ENCODE data around the gene LILRB3. TPM values are rescaled to one million over a fixed set of nuclear protein-coding genes. Genes with fewer than 3 reads are reported as not detected.

The LILRB3 gene
- total RNA-seq, 4 donors from 2014 or later: 0.51 to 7.1 (median 3.6) TPM; not detected in 1

DNA sequence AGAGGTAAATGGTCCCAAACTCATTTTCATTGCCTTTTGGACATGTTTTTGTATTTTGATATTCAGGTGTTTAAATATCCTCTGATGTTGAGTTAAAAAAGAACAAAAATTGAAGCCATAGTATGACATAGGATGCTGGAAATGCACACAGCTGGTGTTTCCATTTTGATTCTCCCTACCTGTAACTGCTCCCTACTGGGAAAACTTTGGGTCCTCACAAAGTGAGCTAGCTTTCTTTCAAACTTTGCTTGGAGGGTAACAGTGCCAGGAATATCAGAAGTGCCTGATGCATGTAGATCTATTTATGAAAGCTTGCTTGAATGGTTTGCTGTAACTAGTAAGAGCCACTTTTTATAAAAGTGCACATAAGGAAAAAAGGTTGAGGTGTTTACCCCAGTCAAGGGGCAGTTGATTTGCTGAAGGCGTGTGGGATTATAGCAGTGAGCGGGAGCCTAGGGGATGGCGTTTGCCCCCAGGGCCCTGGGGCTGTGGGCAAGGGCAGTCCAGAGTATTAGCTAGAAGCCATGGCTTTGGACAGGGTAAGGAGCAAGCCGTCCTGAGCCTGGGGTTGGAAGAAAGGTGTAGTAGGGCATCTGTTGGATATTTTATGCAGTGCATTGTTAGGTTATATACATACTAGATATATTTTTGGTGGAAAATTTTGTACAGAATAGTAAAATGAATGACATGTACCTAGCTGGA, 17.9 kb downstream of the LILRB3 start:
- no peaks in the 10 kb centered on the region for H3K27me3 ChIP-seq
- H3K9me3 ChIP-seq: no peaks in the 10 kb centered on the region
- H3K36me3 ChIP-seq: peaks cover 0 to 63% of the 10 kb centered on the region in 2 donors
- peaks cover 76 to 79% of the 10 kb centered on the region in 2 donors for H3K4me1 ChIP-seq
- intact Hi-C loops (cut with DNase I; ENCODE audit: low total_unique reads): loop anchor here (5.0 to 10.0 kb wide), 3 partner anchors 43 to 1400 kb away; partner anchors contain the start of genes ZNF524 and ZNF865
- no peak overlapping the region for H3K4me3 ChIP-seq
- peak overlapping the region in 2 of 4 donors; percentile 95 for H3K27ac ChIP-seq
- DNase-seq (no peak), ATAC-seq (no peak)
- TF ChIP-seq, protein P1, sequence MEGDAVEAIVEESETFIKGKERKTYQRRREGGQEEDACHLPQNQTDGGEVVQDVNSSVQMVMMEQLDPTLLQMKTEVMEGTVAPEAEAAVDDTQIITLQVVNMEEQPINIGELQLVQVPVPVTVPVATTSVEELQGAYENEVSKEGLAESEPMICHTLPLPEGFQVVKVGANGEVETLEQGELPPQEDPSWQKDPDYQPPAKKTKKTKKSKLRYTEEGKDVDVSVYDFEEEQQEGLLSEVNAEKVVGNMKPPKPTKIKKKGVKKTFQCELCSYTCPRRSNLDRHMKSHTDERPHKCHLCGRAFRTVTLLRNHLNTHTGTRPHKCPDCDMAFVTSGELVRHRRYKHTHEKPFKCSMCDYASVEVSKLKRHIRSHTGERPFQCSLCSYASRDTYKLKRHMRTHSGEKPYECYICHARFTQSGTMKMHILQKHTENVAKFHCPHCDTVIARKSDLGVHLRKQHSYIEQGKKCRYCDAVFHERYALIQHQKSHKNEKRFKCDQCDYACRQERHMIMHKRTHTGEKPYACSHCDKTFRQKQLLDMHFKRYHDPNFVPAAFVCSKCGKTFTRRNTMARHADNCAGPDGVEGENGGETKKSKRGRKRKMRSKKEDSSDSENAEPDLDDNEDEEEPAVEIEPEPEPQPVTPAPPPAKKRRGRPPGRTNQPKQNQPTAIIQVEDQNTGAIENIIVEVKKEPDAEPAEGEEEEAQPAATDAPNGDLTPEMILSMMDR (IDR thresholded peaks at IDR 0.05 in 4 of 5, conservative IDR thresholded peaks at IDR 0.05 in 1 of 5): no peak
- no peak for TF ChIP-seq POLR2A (IDR thresholded peaks at IDR 0.05)
- in situ Hi-C loops (cut with MboI; ENCODE audit: low sequenced_read_pairs in 4 of 4): loop anchor here in 1 of 4 donors (10.0 kb wide), 1 partner anchor 250 kb away; no protein-coding TSS in a partner anchor

DNA sequence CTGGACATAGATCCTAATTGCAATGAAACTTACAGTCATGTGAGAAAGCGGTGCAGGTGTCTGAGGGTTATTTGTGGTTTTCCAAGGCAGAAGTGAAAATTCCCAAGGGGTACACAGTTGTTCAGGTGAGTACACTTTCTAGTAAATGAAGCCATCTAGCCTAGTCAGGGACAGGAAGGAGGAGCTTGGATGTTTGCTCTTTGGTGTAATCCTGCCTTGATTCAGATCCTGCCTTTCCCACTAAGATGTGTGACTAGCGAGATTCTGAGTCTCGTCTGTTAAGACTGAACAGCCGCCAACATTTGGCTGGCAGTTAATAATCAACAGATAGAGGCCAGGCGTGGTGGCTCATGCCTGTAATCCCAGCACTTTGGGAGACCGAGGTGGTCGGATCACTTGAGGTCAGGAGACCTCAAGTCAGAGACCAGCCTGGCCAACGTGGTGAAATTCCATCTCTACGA, 19.6 kb downstream of the LILRB3 start:
- no peak for TF ChIP-seq POLR2A (IDR thresholded peaks at IDR 0.05)
- TF ChIP-seq, protein P1 (IDR thresholded peaks at IDR 0.05 in 4 of 5, conservative IDR thresholded peaks at IDR 0.05 in 1 of 5): no peak
- Histone ChIP-seq H3K27me3 (no peaks in the 10 kb centered on the region), H3K4me3 (peak overlapping the region in 2 of 4 donors; percentile 76 to 78), H3K27ac (peak overlapping the region; percentile 63 to 95 (median 92)), H3K36me3 (peaks cover 0 to 61% of the 10 kb centered on the region in 2 donors), H3K4me1 (peaks cover 60 to 63% of the 10 kb centered on the region in 2 donors), H3K9me3 (no peaks in the 10 kb centered on the region)
- in situ Hi-C loops (cut with MboI; ENCODE audit: low sequenced_read_pairs in 4 of 4) (loop anchor here in 1 of 4 donors (10.0 kb wide), 1 partner anchor 252 kb away; no protein-coding TSS in a partner anchor), intact Hi-C loops (cut with DNase I; ENCODE audit: low total_unique reads) (loop anchor here (5.0 to 10.0 kb wide), 3 partner anchors 41 to 1402 kb away; partner anchors contain the start of genes ZNF524 and ZNF865)
- ATAC-seq: no peak
- DNase-seq: no peak

DNA sequence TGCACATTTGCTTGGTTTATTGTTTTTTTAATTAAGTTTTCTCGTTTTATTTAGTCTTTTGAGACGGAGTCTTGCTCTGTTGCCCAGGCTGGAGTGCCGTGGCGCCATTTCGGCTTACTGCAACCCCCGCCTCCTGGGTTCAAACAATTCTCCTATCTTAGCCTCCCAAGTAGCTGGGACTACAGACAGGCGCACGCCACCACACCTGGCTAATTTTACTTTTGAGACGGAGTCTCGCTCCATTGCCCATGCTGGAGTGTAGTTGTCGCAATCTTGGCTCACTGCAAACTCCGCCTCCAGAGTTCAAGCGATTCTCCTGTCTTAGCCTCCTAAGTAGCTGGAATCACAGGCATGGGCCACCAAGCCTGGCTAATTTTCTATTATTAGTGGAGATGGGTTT, 20.8 kb downstream of the LILRB3 start:
- TF ChIP-seq POLR2A (IDR thresholded peaks at IDR 0.05): no peak
- TF ChIP-seq, protein P1 (IDR thresholded peaks at IDR 0.05 in 4 of 5, conservative IDR thresholded peaks at IDR 0.05 in 1 of 5): no peak
- peaks cover 53 to 54% of the 10 kb centered on the region in 2 donors for H3K4me1 ChIP-seq
- in situ Hi-C loops (cut with MboI; ENCODE audit: low sequenced_read_pairs in 4 of 4): loop anchor here in 1 of 4 donors (10.0 kb wide), 1 partner anchor 253 kb away; no protein-coding TSS in a partner anchor
- H3K27me3 ChIP-seq: no peaks in the 10 kb centered on the region
- H3K9me3 ChIP-seq: no peaks in the 10 kb centered on the region
- peak overlapping the region; percentile 76 to 86 (median 77) for H3K4me3 ChIP-seq
- DNase-seq: no peak
- ATAC-seq: no peak
- intact Hi-C loops (cut with DNase I; ENCODE audit: low total_unique reads): loop anchor here (5.0 to 10.0 kb wide), 3 partner anchors 40 to 1403 kb away; partner anchors contain the start of genes ZNF524 and ZNF865
- H3K27ac ChIP-seq: peak overlapping the region; percentile 88 to 95 (median 92)
- peaks cover 0 to 49% of the 10 kb centered on the region in 2 donors for H3K36me3 ChIP-seq

DNA sequence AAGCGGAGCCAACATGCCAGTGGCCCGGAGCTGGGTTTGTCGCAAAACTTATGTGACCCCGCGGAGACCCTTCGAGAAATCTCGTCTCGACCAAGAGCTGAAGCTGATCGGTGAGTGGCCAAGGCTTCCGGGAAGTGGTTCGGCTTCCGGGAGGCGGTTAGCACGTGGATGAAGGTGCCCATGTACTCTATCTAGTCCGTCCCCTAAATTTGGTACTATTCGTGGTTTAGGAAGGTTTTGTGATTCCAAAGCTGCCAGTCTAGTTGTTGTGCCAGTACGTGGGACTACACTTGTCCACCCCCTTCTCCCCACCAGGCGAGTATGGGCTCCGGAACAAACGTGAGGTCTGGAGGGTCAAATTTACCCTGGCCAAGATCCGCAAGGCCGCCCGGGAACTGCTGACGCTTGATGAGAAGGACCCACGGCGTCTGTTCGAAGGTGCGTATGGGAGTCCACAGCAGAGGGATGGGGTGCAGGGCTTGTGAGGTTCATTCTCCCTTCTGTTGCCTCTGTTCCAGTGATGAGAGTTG, 21.6 kb downstream of the LILRB3 start:
- TF ChIP-seq POLR2A (IDR thresholded peaks at IDR 0.05): no peak
- TF ChIP-seq, protein P1 (IDR thresholded peaks at IDR 0.05 in 4 of 5, conservative IDR thresholded peaks at IDR 0.05 in 1 of 5): no peak
- in situ Hi-C loops (cut with MboI; ENCODE audit: low sequenced_read_pairs in 4 of 4): loop anchor here in 1 of 4 donors (10.0 kb wide), 1 partner anchor 254 kb away; no protein-coding TSS in a partner anchor
- no peaks in the 10 kb centered on the region for H3K27me3 ChIP-seq
- H3K4me1 ChIP-seq: peaks cover 46 to 47% of the 10 kb centered on the region in 2 donors
- H3K4me3 ChIP-seq: peak overlapping the region; percentile 76 to 86 (median 77)
- DNase-seq: no peak
- H3K9me3 ChIP-seq: no peaks in the 10 kb centered on the region
- ATAC-seq: no peak
- peak overlapping the region; percentile 88 to 95 (median 92) for H3K27ac ChIP-seq
- peaks cover 0 to 41% of the 10 kb centered on the region in 2 donors for H3K36me3 ChIP-seq
- intact Hi-C loops (cut with DNase I; ENCODE audit: low total_unique reads): loop anchor here (5.0 to 10.0 kb wide), 3 partner anchors 39 to 1404 kb away; partner anchors contain the start of genes ZNF524 and ZNF865

Measured in gastrocnemius medialis (tissue), 4 donors.